A673 (cell line): ENCODE data around the gene GNAQ.

Experiments
- EZH2 ChIP-seq: fragments of 200-600 bp; sonication (generic); IDR thresholded peaks from 2 replicates; pipeline ENCODE4 v1.6.1; 2017; ENCODE audit warnings: borderline replicate concordance, low read depth, mild to moderate bottlenecking, mixed read lengths, antibody characterized with exemption, low read length; ENCODE audit not compliant: poor library complexity, severe bottlenecking
- TF ChIP-seq, protein P1 (sequence below): fragments of 300-800, 200-600 bp; sonication (generic); conservative IDR thresholded peaks from 2 replicates; pipeline ENCODE4 v1.5.1; 2017; ENCODE audit warnings: low read depth, mild to moderate bottlenecking, antibody characterized with exemption, low read length, moderate library complexity, mixed read lengths

DNA sequence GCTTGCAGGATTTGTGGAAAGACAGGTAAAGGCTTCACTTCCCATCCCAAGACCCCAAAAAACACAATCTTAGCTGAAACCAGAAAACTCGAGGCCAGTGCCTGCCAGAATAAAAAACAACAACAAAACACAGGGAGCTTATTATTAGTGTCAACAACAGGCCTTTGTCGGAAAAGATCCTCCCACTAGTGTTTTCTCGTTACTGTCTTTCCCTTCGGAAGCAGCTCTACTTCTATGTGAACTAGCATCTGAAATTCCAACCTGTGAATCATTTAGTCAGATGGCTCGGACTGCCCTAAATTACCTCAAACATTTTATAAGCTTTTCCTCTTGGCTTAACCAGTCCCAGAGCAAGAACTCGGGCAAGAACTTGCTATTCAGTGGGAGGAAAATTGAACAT is 261.3 kb downstream of the GNAQ start:
- TF ChIP-seq, protein P1, sequence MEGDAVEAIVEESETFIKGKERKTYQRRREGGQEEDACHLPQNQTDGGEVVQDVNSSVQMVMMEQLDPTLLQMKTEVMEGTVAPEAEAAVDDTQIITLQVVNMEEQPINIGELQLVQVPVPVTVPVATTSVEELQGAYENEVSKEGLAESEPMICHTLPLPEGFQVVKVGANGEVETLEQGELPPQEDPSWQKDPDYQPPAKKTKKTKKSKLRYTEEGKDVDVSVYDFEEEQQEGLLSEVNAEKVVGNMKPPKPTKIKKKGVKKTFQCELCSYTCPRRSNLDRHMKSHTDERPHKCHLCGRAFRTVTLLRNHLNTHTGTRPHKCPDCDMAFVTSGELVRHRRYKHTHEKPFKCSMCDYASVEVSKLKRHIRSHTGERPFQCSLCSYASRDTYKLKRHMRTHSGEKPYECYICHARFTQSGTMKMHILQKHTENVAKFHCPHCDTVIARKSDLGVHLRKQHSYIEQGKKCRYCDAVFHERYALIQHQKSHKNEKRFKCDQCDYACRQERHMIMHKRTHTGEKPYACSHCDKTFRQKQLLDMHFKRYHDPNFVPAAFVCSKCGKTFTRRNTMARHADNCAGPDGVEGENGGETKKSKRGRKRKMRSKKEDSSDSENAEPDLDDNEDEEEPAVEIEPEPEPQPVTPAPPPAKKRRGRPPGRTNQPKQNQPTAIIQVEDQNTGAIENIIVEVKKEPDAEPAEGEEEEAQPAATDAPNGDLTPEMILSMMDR, result no peak
- TF ChIP-seq EZH2, result no peak
